ENCODE data around the gene C8B. TPM values are rescaled to one million over a fixed set of nuclear protein-coding genes. Genes with fewer than 3 reads are reported as not detected.

The C8B gene
- total and polyA plus RNA-seq, 2 of the 13 experiments (the other 11 are each of a cell fraction or from before 2014, with no cell fraction given): 8.4 to 11.3 TPM

DNA sequence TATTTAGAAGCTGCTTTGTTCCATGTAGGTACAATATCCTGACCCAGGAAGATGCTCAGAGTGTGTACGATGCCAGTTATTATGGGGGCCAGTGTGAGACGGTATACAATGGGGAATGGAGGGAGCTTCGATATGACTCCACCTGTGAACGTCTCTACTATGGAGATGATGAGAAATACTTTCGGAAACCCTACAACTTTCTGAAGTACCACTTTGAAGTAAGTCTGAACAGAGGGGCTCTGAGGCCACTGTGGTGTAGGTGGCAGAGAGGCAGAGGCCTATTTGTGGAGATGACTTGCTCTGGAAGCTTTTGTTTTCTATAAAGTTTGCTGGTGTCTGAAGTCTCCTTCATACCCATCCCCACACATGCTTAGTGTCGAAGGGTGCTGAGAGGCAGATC lies 84.4 kb downstream of the C8B start:
- Histone ChIP-seq H2AFZ (ENCODE audit: low read length) (no peak overlapping the region), H3K27ac (ENCODE audit: extremely low read length, insufficient read depth, low read length) (no peak overlapping the region), H3K9ac (ENCODE audit: insufficient read depth, low read depth, low read length) (no peak overlapping the region), H3K36me3 (replicated peaks in 1 of 2; ENCODE audit: control insufficient read depth in 1 of 2, insufficient read depth in 2 of 2, low read length in 2 of 2) (no peaks in the 10 kb centered on the region), H3K4me2 (ENCODE audit: low read depth, low read length) (no peak overlapping the region), H4K20me1 (ENCODE audit: insufficient read depth, low read length) (no peaks in the 10 kb centered on the region), H3K4me1 (ENCODE audit: insufficient read depth, low read length) (peaks cover 22% of the 10 kb centered on the region), H3K27me3 (ENCODE audit: control insufficient read depth in 1 of 2, insufficient read depth in 2 of 2, low read length in 2 of 2) (no peaks in the 10 kb centered on the region), H3K79me2 (ENCODE audit: insufficient read depth, low read length) (no peaks in the 10 kb centered on the region), H3K9me3 (ENCODE audit: low read length) (no peaks in the 10 kb centered on the region), H3K4me3 (replicated peaks in 1 of 3; ENCODE audit: insufficient read depth in 1 of 3, low read depth in 2 of 3, low read length in 3 of 3) (no peak overlapping the region)
- in situ Hi-C loops (cut with HindIII; ENCODE audit: extremely low pct_ligation_motif_present, low pct_unique_long_range_greater_than_20kb): no loop called here
- ChIA-PET CTCF (ENCODE audit: low intra/inter-chr PET ratio, low total read pairs) (no interaction called here), POLR2A (no interaction called here)
- no TSS peak for BruUV-seq (replicated peaks)
- DNase-seq (ENCODE audit: low spot score): no peak
- intact Hi-C loops (cut with micrococcal nuclease; ENCODE audit: unreplicated experiment): no loop called here
- no peak for ATAC-seq
- WGBS (ENCODE audit: low lambda C conversion rate): 95% methylated on average over 6 of the region's 6 CpGs
- FAIRE-seq: no peak
- TF ChIP-seq ZNF567 (CRISPR knock-in tag; IDR thresholded peaks at IDR 0.05; ENCODE audit: borderline replicate concordance) (no peak), ZNF672 (CRISPR knock-in tag; IDR thresholded peaks at IDR 0.05) (no peak), ZFP37 (CRISPR knock-in tag; IDR thresholded peaks at IDR 0.05; ENCODE audit: borderline replicate concordance) (no peak), ZNF318 (CRISPR knock-in tag; IDR thresholded peaks at IDR 0.05) (no peak), POLR2AphosphoS5 (IDR thresholded peaks at IDR 0.05; ENCODE audit: low read depth, low read length) (no peak), FLYWCH1 (CRISPR knock-in tag; IDR thresholded peaks at IDR 0.05) (no peak), NFKB2 (CRISPR knock-in tag; IDR thresholded peaks at IDR 0.05; ENCODE audit: borderline replicate concordance) (no peak), RFX3 (CRISPR knock-in tag; IDR thresholded peaks at IDR 0.05) (no peak), EHMT2 (IDR thresholded peaks at IDR 0.05; ENCODE audit: borderline replicate concordance, low read depth, low read length) (no peak)
- TF ChIP-seq, protein P1, sequence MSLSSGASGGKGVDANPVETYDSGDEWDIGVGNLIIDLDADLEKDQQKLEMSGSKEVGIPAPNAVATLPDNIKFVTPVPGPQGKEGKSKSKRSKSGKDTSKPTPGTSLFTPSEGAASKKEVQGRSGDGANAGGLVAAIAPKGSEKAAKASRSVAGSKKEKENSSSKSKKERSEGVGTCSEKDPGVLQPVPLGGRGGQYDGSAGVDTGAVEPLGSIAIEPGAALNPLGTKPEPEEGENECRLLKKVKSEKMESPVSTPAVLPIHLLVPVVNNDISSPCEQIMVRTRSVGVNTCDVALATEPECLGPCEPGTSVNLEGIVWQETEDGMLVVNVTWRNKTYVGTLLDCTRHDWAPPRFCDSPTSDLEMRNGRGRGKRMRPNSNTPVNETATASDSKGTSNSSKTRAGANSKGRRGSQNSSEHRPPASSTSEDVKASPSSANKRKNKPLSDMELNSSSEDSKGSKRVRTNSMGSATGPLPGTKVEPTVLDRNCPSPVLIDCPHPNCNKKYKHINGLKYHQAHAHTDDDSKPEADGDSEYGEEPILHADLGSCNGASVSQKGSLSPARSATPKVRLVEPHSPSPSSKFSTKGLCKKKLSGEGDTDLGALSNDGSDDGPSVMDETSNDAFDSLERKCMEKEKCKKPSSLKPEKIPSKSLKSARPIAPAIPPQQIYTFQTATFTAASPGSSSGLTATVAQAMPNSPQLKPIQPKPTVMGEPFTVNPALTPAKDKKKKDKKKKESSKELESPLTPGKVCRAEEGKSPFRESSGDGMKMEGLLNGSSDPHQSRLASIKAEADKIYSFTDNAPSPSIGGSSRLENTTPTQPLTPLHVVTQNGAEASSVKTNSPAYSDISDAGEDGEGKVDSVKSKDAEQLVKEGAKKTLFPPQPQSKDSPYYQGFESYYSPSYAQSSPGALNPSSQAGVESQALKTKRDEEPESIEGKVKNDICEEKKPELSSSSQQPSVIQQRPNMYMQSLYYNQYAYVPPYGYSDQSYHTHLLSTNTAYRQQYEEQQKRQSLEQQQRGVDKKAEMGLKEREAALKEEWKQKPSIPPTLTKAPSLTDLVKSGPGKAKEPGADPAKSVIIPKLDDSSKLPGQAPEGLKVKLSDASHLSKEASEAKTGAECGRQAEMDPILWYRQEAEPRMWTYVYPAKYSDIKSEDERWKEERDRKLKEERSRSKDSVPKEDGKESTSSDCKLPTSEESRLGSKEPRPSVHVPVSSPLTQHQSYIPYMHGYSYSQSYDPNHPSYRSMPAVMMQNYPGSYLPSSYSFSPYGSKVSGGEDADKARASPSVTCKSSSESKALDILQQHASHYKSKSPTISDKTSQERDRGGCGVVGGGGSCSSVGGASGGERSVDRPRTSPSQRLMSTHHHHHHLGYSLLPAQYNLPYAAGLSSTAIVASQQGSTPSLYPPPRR (CRISPR knock-in tag; IDR thresholded peaks at IDR 0.05; ENCODE audit: borderline replicate concordance): no peak
- TF ChIP-seq, protein P2, sequence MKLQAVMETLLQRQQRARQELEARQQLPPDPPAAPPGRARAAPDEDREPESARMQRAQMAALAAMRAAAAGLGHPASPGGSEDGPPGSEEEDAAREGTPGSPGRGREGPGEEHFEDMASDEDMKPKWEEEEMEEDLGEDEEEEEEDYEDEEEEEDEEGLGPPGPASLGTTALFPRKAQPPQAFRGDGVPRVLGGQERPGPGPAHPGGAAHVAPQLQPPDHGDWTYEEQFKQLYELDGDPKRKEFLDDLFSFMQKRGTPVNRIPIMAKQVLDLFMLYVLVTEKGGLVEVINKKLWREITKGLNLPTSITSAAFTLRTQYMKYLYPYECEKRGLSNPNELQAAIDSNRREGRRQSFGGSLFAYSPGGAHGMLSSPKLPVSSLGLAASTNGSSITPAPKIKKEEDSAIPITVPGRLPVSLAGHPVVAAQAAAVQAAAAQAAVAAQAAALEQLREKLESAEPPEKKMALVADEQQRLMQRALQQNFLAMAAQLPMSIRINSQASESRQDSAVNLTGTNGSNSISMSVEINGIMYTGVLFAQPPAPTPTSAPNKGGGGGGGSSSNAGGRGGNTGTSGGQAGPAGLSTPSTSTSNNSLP (IDR thresholded peaks at IDR 0.05; ENCODE audit: low read depth, low read length): no peak

All from HepG2 (cell line).